Measurements from ENCODE around the gene OR6S1. TPM values are rescaled to one million over a fixed set of nuclear protein-coding genes. Genes with fewer than 3 reads are reported as not detected.

Gene OR6S1
- total RNA-seq, 1 experiment from 2014 or later, result not detected

DNA sequence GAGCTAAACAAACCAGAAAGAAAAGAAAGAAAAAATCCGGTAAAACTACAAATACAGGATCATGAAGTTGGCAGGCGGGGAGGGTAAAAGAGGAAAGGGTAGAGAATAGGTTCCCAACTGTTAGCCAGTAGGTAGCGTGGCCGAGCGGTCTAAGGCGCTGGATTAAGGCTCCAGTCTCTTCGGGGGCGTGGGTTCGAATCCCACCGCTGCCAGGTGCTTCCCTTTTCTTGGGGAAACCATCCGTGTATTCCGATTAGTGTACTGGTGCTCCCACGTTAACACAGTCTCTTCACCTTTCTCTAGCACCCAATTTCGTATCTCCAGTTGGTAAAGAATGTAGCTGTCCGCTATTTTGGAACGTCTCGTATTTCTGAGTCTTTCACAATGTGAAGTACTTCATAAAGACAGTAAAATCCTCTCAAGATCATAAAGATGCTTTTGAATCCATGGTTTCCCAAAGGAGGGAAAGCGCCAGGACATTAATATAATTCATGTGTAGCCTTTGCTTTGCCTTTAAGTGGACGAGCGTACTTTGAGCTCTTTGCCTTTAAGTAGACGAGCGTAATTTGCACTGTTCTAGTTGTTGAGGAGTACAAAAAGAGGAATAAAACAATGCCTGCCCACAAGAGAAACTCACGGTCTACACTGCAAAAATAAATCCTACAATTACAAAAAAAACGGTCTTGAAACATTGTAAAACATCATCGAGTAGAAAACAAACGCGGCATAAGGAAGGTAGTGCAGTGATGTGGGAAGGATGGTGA is 31.3 kb downstream of the OR6S1 start:
- ATAC-seq, result peak; percentile 73
- Histone ChIP-seq H3K36me3 (ENCODE audit: control insufficient read depth, insufficient read depth, low read length) (no peaks in the 10 kb centered on the region), H3K27me3 (ENCODE audit: control insufficient read depth, insufficient read depth, low read length) (no peaks in the 10 kb centered on the region), H3K9me3 (ENCODE audit: control insufficient read depth, insufficient read depth, low read depth, low read length) (no peaks in the 10 kb centered on the region), H3K4me1 (ENCODE audit: control insufficient read depth, insufficient read depth, low read length) (peaks cover 23% of the 10 kb centered on the region), H3K4me3 (ENCODE audit: low read depth in 2 of 2, low read length in 2 of 2) (peak overlapping the region; percentile 87 to 96), H3K27ac (ENCODE audit: low read length) (peak overlapping the region; percentile 61; the same call in 1 of the 2 replicates)
- intact Hi-C loops (cut with micrococcal nuclease; ENCODE audit: unreplicated experiment), result loop anchor here (5.0 to 10.0 kb wide), 2 partner anchors 72 to 245 kb away; partner anchors contain the start of gene RNASE4
- POLR2A ChIA-PET, result interaction anchor here (0.6 kb wide), 1 partner anchor 387 kb away, joined by 4 read pairs; no protein-coding TSS in a partner anchor
- no TSS peak for BruUV-seq (replicated peaks)
- CTCF ChIA-PET, result interaction anchor here (1.2 kb wide), 1 partner anchor 74 kb away, joined by 3 read pairs; the partner anchor contains the start of gene RNASE4
- TF ChIP-seq, protein P1, sequence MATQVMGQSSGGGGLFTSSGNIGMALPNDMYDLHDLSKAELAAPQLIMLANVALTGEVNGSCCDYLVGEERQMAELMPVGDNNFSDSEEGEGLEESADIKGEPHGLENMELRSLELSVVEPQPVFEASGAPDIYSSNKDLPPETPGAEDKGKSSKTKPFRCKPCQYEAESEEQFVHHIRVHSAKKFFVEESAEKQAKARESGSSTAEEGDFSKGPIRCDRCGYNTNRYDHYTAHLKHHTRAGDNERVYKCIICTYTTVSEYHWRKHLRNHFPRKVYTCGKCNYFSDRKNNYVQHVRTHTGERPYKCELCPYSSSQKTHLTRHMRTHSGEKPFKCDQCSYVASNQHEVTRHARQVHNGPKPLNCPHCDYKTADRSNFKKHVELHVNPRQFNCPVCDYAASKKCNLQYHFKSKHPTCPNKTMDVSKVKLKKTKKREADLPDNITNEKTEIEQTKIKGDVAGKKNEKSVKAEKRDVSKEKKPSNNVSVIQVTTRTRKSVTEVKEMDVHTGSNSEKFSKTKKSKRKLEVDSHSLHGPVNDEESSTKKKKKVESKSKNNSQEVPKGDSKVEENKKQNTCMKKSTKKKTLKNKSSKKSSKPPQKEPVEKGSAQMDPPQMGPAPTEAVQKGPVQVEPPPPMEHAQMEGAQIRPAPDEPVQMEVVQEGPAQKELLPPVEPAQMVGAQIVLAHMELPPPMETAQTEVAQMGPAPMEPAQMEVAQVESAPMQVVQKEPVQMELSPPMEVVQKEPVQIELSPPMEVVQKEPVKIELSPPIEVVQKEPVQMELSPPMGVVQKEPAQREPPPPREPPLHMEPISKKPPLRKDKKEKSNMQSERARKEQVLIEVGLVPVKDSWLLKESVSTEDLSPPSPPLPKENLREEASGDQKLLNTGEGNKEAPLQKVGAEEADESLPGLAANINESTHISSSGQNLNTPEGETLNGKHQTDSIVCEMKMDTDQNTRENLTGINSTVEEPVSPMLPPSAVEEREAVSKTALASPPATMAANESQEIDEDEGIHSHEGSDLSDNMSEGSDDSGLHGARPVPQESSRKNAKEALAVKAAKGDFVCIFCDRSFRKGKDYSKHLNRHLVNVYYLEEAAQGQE (IDR thresholded peaks at IDR 0.05; ENCODE audit: insufficient read depth in 1 of 2, low read depth in 2 of 2, low read length in 1 of 2), result no peak
- no peak for TF ChIP-seq TCF7L2 (IDR thresholded peaks at IDR 0.05; ENCODE audit: low read depth, low read length)
- TF ChIP-seq SIN3A (IDR thresholded peaks at IDR 0.05; ENCODE audit: borderline replicate concordance, insufficient read depth, low read depth, low read length), result no peak
- TF ChIP-seq, protein P2, sequence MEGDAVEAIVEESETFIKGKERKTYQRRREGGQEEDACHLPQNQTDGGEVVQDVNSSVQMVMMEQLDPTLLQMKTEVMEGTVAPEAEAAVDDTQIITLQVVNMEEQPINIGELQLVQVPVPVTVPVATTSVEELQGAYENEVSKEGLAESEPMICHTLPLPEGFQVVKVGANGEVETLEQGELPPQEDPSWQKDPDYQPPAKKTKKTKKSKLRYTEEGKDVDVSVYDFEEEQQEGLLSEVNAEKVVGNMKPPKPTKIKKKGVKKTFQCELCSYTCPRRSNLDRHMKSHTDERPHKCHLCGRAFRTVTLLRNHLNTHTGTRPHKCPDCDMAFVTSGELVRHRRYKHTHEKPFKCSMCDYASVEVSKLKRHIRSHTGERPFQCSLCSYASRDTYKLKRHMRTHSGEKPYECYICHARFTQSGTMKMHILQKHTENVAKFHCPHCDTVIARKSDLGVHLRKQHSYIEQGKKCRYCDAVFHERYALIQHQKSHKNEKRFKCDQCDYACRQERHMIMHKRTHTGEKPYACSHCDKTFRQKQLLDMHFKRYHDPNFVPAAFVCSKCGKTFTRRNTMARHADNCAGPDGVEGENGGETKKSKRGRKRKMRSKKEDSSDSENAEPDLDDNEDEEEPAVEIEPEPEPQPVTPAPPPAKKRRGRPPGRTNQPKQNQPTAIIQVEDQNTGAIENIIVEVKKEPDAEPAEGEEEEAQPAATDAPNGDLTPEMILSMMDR (IDR thresholded peaks at IDR 0.05), result no peak
- TF ChIP-seq POLR2AphosphoS5 (IDR thresholded peaks at IDR 0.05; ENCODE audit: low read depth, low read length), result no peak
- in situ Hi-C loops (cut with HindIII; ENCODE audit: low pct_unique_long_range_greater_than_20kb, low sequenced_read_pairs), result no loop called here
- DNase-seq (ENCODE audit: low read depth, low spot score), result peak; percentile 72

DNA sequence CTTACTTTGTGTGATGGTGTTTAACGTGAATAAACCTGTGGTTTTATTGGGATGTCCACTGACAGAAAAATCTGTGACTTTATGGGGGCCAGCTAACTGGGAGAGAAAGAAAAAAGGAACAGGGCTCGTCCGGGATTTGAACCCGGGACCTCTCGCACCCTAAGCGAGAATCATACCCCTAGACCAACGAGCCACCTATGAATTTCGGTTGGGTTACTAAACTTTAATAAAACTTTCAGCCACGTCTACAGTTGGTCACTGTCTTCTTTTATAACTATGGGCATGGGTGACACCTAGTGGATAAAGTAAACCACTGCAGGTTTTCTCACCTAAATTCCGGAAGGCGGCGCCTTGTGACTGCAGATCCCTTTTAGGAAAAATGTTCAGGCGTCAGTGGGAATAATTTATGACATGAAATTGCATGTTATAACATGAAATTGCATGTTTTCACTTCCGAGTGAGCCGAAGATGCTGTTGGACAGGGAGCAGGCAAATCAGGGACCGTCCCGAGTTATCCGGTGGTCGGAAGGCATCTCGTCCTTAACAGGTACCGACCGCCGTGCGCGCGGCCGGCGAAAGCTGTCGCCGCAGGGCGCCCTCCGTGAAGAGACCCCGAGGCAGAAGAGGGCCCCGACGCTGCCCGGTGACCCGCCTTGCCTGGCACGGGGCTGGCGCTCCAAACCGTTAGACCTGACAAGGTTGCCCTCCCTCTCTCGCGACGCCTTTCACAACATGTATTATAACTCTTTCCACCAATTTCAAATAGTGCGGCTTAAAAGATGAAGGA is 32.1 kb downstream of the OR6S1 start:
- DNase-seq (ENCODE audit: low read depth, low spot score), result peak; percentile 83
- Histone ChIP-seq H3K27ac (ENCODE audit: low read length) (peak overlapping the region; percentile 61; the same call in 1 of the 2 replicates), H3K36me3 (ENCODE audit: control insufficient read depth, insufficient read depth, low read length) (no peaks in the 10 kb centered on the region), H3K27me3 (ENCODE audit: control insufficient read depth, insufficient read depth, low read length) (no peaks in the 10 kb centered on the region), H3K4me1 (ENCODE audit: control insufficient read depth, insufficient read depth, low read length) (peaks cover 17% of the 10 kb centered on the region), H3K9me3 (ENCODE audit: control insufficient read depth, insufficient read depth, low read depth, low read length) (no peaks in the 10 kb centered on the region), H3K4me3 (ENCODE audit: low read depth in 2 of 2, low read length in 2 of 2) (peak overlapping the region; percentile 87 to 96)
- TF ChIP-seq SIN3A (IDR thresholded peaks at IDR 0.05; ENCODE audit: borderline replicate concordance, insufficient read depth, low read depth, low read length) (no peak), POLR2AphosphoS5 (IDR thresholded peaks at IDR 0.05; ENCODE audit: low read depth, low read length) (no peak; the same call in 1 of the 2 replicates), TCF7L2 (IDR thresholded peaks at IDR 0.05; ENCODE audit: low read depth, low read length) (no peak)
- TF ChIP-seq, protein P2 (IDR thresholded peaks at IDR 0.05), result peak; percentile 88
- TF ChIP-seq, protein P1 (IDR thresholded peaks at IDR 0.05; ENCODE audit: insufficient read depth in 1 of 2, low read depth in 2 of 2, low read length in 1 of 2), result no peak
- CTCF ChIA-PET, result interaction anchor here (1.2 kb wide), 1 partner anchor 74 kb away, joined by 3 read pairs; the partner anchor contains the start of gene RNASE4
- POLR2A ChIA-PET, result no interaction called here
- intact Hi-C loops (cut with micrococcal nuclease; ENCODE audit: unreplicated experiment) (loop anchor here (5.0 to 10.0 kb wide), 5 partner anchors 73 to 282 kb away; partner anchors contain the start of gene RNASE4), in situ Hi-C loops (cut with HindIII; ENCODE audit: low pct_unique_long_range_greater_than_20kb, low sequenced_read_pairs) (no loop called here)
- BruUV-seq (replicated peaks), result no TSS peak
- ATAC-seq, result peak; percentile 14; the same call in 1 of the 2 replicates
